GM23338 (cell line): ENCODE data around the gene ULK4. TPM values are rescaled to one million over a fixed set of nuclear protein-coding genes. Genes with fewer than 3 reads are reported as not detected.

Source experiments
- ATAC-seq: fragments of 200-7000 bp; cut with Tn5 transposase; 3 replicates; pipeline ENCODE4 v1.9.1; 2020
- DNase-seq: peaks from one replicate; pipeline ENCODE4 v3.0.0-alpha.2; 2015; ENCODE audit warnings: low spot score
- H2AFZ ChIP-seq: fragments of 200-600 bp; sonication (generic); 2 replicates; pipeline ENCODE4 v1.8.0; 2016; ENCODE audit warnings: antibody characterized with exemption, mild to moderate bottlenecking, moderate library complexity
- H3F3A ChIP-seq: fragments of 200-600 bp; sonication (generic); replicated peaks from 2 replicates; pipeline ENCODE4 v1.8.0; 2017; ENCODE audit warnings: antibody characterized with exemption, mixed run types, low read depth
- H3K27ac ChIP-seq: fragments of 200-600 bp; sonication (generic); 2 replicates; pipeline ENCODE4 v1.6.1; 2016; ENCODE audit warnings: low read depth
- H3K27me3 ChIP-seq: fragments of 200-600 bp; sonication (generic); 2 replicates; pipeline ENCODE4 v1.8.0; 2016; ENCODE audit warnings: mild to moderate bottlenecking, mixed run types, moderate library complexity; ENCODE audit not compliant: insufficient read depth
- H3K36me3 ChIP-seq: fragments of 200-600 bp; sonication (generic); 2 replicates; pipeline ENCODE4 v1.8.0; 2016; ENCODE audit warnings: mild to moderate bottlenecking; ENCODE audit not compliant: insufficient read depth
- H3K4me1 ChIP-seq: fragments of 200-600 bp; sonication (generic); 2 replicates; pipeline ENCODE4 v1.8.0; 2016; ENCODE audit warnings: mild to moderate bottlenecking, moderate library complexity; ENCODE audit not compliant: insufficient read depth
- H3K4me2 ChIP-seq: fragments of 200-600 bp; sonication (generic); 2 replicates; pipeline ENCODE4 v1.7.1; 2017; ENCODE audit warnings: mixed run types
- H3K4me3 ChIP-seq: fragments of 200-600 bp; sonication (generic); 2 replicates; pipeline ENCODE4 v1.6.1; 2016; ENCODE audit warnings: mixed run types
- H3K79me2 ChIP-seq: fragments of 200-600 bp; sonication (generic); replicated peaks from 2 replicates; pipeline ENCODE4 v1.8.0; 2017; ENCODE audit warnings: mild to moderate bottlenecking; ENCODE audit not compliant: insufficient read depth
- H3K9me2 ChIP-seq: fragments of 200-600 bp; sonication (generic); 2 replicates; pipeline ENCODE4 v1.8.0; 2017; ENCODE audit not compliant: insufficient read depth
- H4K20me1 ChIP-seq: fragments of 200-600 bp; sonication (generic); replicated peaks from 2 replicates; pipeline ENCODE4 v1.8.0; 2017; ENCODE audit warnings: mild to moderate bottlenecking; ENCODE audit not compliant: insufficient read depth
- H3K27ac Mint-ChIP-seq: 2 replicates; pipeline ENCODE4 v1.8.0; 2020; ENCODE audit warnings: inconsistent platforms, mild to moderate bottlenecking, moderate library complexity, mixed read lengths
- H3K27me3 Mint-ChIP-seq: 3 replicates; pipeline ENCODE4 v1.8.0; 2022; ENCODE audit warnings: low read depth, mild to moderate bottlenecking, moderate library complexity, mixed read lengths, inconsistent platforms; ENCODE audit not compliant: insufficient read depth, poor library complexity
- H3K36me3 Mint-ChIP-seq: 3 replicates; pipeline ENCODE4 v1.8.0; 2021; ENCODE audit warnings: low read depth, mild to moderate bottlenecking, inconsistent platforms, moderate library complexity, mixed read lengths
- H3K4me1 Mint-ChIP-seq: 3 replicates; pipeline ENCODE4 v1.8.0; 2020; ENCODE audit warnings: mild to moderate bottlenecking, inconsistent platforms, mixed read lengths
- H3K4me3 Mint-ChIP-seq: 3 replicates; pipeline ENCODE4 v1.8.0; 2021; ENCODE audit warnings: moderate library complexity, mild to moderate bottlenecking, inconsistent platforms, mixed read lengths
- H3K9me3 Mint-ChIP-seq: 3 replicates; pipeline ENCODE4 v1.8.0; 2020; ENCODE audit warnings: moderate library complexity, mild to moderate bottlenecking, inconsistent platforms, mixed read lengths
- CREB1 ChIP-seq: fragments of 250-450 bp; sonication (Bioruptor Pico); IDR thresholded peaks from 2 replicates; pipeline ENCODE4 v1.5.0; 2020; ENCODE audit warnings: low read depth, mild to moderate bottlenecking, moderate library complexity
- CTCF ChIP-seq, 2 experiments: fragments of 200-600 bp in 1 of 2; sonication (generic) in 1 of 2; conservative IDR thresholded peaks; 2 replicates each; pipeline versions ENCODE4 v1.5.1 to v1.6.1; 2016 to 2017; ENCODE audit warnings: antibody characterized with exemption in 2 of 2, low read depth in 2 of 2, mild to moderate bottlenecking in 2 of 2, moderate library complexity in 1 of 2
- ETS1 ChIP-seq: IDR thresholded peaks from 2 replicates; pipeline ENCODE4 v1.6.1; 2016; ENCODE audit warnings: antibody characterized with exemption
- JUNB ChIP-seq: IDR thresholded peaks from one replicate; pipeline ENCODE4 v1.6.1; 2016; ENCODE audit warnings: antibody characterized with exemption; ENCODE audit not compliant: unreplicated experiment
- REST ChIP-seq: IDR thresholded peaks from one replicate; pipeline ENCODE4 v1.6.1; 2018; ENCODE audit warnings: antibody characterized with exemption; ENCODE audit not compliant: unreplicated experiment
- ZNF114 ChIP-seq: fragments of 250-450 bp; sonication (Bioruptor Pico); IDR thresholded peaks from 2 replicates; pipeline ENCODE4 v1.5.0; 2020; ENCODE audit warnings: mild to moderate bottlenecking, moderate library complexity
- ZNF462 ChIP-seq: fragments of 250-450 bp; sonication (Bioruptor Pico); IDR thresholded peaks from 2 replicates; pipeline ENCODE4 v1.5.0; 2020; ENCODE audit warnings: mild to moderate bottlenecking, moderate library complexity
- polyA plus RNA-seq: library from polyadenylated mRNA; unstranded; fragments of >200 nt; fragmentation: Nextera tagmentation; extraction: Ambion mirVana; gene quantifications from 2 replicates; pipeline ENCODE4 v1.2.1, GENCODE V29; 2016
- total RNA-seq: library from RNA; depleted of rRNA; stranded (reverse); fragments of >200 nt; shearing (Covaris generic); gene quantifications from 2 replicates; pipeline ENCODE4 v1.2.3, GENCODE V29; 2014

The ULK4 gene
- total and polyA plus RNA-seq, 2 experiments from 2014 or later = 20.8 to 41.4 TPM

GRCh38 chr3:41503998-41504623 lies 457.8 kb downstream of the ULK4 start (continued):
- no peak for TF ChIP-seq ZNF462 (CRISPR knock-in tag)
- no peak for TF ChIP-seq JUNB
- no peak for TF ChIP-seq CTCF (conservative IDR thresholded peaks at IDR 0.05; ENCODE audit: low read depth in 2 of 2)
- TF ChIP-seq ETS1 = no peak

- no peak overlapping the region for H3K4me3 Mint-ChIP-seq
- TF ChIP-seq CREB1 (CRISPR knock-in tag) (no peak), ZNF114 (CRISPR knock-in tag) (no peak), ETS1 (no peak), CTCF (conservative IDR thresholded peaks at IDR 0.05; ENCODE audit: low read depth in 2 of 2) (no peak), JUNB (no peak), REST (no peak)
Measured at GRCh38 chr3:41502481-41502880, 459.4 kb downstream of the ULK4 start.

More at GRCh38 chr3:41502481-41502880, 459.4 kb downstream of the ULK4 start:
- Histone ChIP-seq H3K4me1 (no peaks in the 10 kb centered on the region), H3K4me2 (no peak overlapping the region), H2AFZ (no peak overlapping the region), H3K27ac (no peak overlapping the region), H3K79me2 (no peaks in the 10 kb centered on the region), H3K36me3 (no peaks in the 10 kb centered on the region), H3K4me3 (no peak overlapping the region), H3F3A (no peaks in the 10 kb centered on the region), H4K20me1 (no peaks in the 10 kb centered on the region), H3K9me2 (no peaks in the 10 kb centered on the region), H3K27me3 (no peaks in the 10 kb centered on the region)
- no peaks in the 10 kb centered on the region for H3K27me3 Mint-ChIP-seq
- H3K36me3 Mint-ChIP-seq = no peaks in the 10 kb centered on the region
- H3K4me1 Mint-ChIP-seq = peaks cover 2% of the 10 kb centered on the region; the same call in 1 of the 3 replicates
- no peak overlapping the region for H3K27ac Mint-ChIP-seq
- no peak for ATAC-seq
- DNase-seq = no peak
- no peaks in the 10 kb centered on the region for H3K9me3 Mint-ChIP-seq
